COLO829 (cell line): Measurements from ENCODE around the gene SPATS2L.

ENCODE experiments used
- DNase-seq: peaks from one replicate; pipeline ENCODE4 v3.0.0; 2012; ENCODE audit warnings: low spot score

Gene SPATS2L

DNA sequence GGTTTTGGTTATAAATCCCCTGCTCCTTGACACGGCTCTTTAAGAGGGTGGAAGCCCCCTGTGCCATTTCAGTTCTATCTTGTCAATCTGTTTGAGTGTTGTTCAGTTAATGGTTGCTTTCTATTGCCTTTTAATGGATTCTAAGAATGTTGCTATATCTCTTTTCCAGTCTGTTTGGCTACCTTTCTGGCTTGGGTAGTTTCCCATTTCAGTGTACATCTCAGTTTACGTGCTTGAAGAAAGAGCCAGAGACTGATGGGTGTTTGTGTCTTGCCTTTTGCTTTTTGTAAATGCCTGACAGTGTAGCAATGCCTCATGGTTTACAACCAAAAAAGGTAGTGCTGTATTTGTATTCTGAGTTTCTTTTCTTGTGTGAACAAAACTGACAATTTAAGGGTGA lies 45.3 kb downstream of the SPATS2L start:
- DNase-seq = no peak

DNA sequence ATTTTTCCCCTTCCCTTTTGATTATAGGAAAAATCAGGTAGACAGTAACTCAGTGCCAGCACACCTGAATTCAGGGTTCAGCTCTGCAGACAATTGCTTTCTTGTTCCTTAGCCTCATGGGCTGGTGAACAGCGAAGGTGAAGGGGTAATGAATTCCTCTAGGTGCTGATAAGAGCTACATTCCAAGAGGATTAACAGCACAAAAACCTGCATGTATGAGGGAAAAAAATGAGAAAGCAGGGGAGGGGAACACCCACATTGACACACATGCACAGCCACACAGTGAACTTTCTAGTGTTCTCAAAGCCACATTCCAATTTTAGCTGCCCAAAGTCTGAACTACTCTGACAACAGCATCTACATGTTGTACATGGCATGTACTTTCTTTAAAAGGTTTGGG lies 46.1 kb downstream of the SPATS2L start:
- no peak for DNase-seq

DNA sequence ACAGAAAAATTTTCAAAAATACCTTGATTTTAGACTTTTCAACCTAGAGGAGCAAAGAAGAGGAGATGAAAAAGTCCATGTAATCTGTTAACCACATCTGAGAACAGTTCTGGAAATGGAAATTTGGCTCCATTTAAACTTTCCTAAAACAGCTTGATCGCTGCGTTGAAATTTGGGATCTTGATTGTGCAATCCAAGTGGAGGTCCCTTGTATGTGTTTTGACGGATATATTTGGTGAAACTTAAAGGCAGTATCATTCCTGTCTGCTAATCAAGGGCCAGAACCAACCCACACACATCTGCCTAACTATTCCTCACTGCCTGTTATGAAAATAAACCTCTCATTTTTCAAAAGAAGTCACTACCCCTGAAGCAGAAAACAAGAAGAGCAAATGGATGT lies 46.6 kb downstream of the SPATS2L start:
- DNase-seq = no peak

DNA sequence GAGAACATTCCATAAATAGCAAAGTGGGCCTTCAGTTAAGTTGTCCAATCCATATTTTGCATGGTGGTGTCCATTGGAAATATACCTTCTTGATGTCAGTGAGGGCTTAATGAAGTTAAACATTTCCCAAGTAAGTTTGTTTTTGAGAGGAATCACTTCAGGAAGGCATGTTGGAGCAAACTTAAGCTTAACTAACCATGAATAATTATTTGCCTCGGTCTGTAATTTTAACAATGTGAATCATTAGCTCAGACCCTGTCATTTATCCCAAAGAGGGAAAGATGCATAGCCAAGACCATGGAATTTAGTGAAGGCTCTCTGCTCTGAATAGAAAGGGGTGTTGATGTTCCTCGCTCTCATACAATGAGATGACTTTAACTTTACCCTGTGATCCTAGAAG lies 47.4 kb downstream of the SPATS2L start:
- no peak for DNase-seq

DNA sequence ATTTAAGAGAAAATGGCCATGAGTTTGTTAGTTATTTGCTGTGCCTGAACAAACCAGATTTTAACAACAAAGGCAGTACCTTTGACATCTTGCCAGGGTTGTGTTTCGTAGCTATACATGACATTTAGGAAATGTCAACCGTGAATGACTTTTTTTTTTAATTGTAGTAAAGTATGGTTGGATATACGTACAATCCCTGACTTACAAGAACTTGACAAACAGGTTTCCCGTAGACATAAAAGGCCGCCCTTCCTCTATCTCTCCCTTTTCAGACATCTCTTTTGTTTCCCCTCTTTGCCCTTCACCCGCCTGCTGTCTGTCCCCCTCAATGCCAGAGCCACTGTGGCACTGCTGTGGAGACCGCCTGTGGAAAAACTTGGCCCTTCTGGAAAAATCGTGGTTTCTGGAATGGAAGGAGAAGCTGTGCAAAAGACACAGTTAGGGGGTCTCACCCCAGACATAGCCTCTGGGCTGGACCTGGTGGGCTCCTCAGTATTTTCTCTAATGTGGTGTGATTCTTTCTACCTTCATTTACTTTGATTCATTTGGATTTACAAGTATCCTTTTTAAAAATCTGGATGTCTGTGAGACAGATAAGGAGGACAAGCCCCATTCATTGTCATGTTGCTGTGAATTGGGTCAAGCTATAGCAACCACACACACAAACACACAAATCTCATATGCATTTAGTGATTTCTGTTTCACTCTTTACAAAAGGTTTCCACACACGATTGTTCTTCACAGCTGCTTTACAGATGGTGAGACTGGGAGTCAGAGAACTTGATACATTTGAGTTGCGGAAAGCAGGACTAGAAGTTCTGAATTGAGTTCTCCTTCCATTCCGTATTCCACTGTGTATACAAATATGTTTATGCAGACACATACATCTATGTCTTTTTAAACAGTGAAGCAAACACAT lies 48.6 kb downstream of the SPATS2L start:
- DNase-seq = no peak

DNA sequence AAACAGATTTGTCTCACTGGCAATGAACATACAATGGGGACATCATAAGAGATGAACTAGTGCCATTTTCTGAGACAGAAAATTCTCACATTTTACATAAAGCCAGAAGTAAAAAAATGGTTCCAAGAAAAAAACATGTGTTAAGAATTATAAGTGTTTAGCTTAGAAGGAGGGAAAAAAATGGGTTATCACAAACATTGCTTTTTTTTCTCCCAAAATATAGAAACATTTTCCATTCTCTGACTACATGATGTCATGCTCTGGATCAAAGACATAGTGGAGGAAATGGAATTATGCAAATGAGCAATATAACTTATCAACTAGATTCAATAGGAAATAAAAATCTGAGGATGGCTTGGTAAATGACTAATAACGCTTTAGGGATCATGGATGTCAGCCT lies 49.8 kb downstream of the SPATS2L start:
- DNase-seq = no peak

DNA sequence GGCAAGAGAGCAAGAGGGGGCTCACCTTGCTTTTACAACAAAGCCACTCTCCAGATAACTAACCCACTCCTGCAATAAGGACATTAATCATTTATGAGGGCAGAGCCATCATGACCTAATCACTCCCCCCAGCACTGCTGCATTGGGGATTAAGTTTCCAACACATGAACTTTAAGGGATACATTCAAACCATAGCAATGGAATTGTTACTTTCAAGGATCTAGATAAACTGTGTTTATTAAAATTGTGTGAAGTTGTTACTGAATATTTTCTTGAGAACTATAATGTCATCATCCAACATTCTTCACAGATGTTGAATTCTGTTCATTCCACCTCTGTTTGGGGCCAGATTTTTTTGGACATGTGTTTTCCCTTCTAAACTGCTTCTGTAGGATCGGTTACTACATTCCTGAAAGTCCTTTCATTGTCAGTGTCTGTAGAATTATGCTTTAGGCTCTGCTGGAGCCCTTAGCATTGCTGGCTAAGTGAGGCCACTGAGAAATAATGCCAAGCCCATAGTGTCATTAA lies 50.4 kb downstream of the SPATS2L start:
- DNase-seq = no peak

DNA sequence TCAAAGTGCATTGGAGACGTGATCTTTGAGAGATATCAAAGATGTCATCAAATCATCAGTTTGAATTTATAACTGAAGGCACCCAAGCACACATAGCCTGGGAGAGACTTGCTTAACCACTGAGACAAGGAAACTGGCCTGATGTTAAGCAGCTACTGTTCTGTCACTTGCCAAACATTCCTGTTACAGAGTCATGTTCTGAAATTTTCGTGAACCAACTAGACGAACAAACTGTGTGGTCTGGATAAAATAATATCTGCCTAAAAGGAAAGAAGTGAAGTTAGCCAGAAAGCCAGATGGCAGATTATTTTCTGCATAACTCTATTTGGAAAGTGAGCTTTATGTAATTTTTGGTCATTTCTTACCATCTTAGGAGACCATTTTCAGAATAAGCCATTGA lies 51.4 kb downstream of the SPATS2L start:
- no peak for DNase-seq

DNA sequence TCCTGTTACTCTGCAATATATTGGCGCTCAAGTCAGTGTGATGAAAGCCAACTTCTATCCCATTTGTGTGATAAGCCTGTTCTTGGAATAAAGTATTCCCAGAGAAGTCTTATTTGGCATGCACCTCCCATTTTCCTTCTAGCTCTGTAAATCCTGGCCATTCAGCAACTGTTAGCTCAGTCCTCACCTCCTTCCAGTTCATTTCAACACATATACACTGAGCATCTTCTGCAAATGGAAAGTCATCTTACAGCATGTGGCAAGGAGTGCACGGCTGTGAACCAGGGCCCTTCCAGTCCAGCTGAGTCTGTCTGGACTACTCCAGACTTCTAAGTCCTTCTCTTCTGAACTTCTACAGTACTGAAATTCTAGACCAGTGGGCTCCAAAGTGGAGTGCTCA lies 53.1 kb downstream of the SPATS2L start:
- DNase-seq = no peak

DNA sequence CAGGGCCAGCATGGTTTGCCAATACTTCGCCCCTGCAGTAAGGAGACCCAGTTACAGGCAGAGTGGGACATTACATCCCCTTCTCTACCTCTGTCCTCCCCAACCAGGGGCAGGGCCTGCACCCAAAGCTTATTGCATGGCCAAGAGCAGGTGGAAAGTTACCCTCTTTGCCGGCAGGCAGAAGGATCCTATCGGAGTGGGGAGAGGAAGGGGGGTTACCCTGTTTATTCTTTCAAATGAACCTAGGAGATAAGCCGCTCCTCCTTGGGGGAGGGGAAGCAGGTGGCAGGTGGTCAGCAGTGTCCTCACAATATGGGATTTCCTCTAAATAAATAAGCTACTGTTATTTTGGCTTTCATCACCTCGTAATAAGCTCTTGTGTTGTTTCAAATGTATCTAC lies 53.9 kb downstream of the SPATS2L start:
- DNase-seq = no peak

DNA sequence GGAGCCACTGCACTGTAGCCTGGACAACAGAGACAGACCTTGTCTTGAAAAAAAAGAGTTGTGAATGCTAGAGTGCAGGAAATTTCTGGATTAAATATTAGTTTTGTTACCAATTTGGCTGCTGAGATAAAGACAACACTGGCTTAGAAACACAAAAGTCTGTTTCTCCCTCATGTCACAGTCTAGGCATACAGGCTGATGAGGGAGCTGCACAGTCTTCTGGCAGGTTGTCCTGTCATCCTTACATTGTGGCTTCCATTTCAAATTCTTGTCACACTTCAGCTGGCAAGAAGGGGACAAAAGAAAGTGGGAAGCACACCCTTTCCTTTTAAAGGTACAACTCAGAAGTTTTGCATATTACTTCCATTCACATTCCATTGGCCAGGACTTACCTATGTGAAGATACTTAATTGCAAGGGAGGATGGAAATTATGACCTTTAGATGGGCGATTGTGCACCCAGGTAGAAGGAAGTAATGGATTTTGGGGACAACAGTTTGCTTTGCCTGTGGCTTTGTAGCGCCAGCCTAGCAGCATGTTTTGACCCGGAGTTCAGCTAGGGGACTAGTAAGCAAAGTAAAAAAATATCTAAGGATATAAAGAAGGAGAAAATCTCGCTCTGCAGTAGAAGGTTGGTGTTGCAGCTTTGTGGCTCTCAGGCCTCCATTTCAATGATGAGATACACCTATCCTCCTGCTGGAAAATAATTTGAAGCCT lies 55.9 kb downstream of the SPATS2L start:
- DNase-seq = no peak

DNA sequence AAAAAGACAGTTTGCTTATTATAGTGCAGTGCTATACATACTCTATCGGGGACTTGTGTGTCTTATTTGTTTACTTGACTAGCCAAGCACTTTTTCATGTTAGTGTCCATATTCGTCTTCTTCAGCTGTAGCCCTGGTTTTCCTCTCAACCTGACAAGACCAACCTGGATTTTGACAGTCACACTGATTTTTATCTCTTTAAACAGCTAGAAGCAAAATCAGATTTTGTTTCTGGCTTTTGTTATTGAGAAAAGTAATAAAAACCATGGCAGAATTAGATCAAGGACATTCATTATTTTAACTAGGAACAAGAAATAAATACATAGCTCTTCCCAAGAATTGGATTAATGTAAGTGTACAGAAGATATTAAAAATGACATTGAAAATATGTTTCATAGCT lies 56.8 kb downstream of the SPATS2L start:
- DNase-seq = no peak

DNA sequence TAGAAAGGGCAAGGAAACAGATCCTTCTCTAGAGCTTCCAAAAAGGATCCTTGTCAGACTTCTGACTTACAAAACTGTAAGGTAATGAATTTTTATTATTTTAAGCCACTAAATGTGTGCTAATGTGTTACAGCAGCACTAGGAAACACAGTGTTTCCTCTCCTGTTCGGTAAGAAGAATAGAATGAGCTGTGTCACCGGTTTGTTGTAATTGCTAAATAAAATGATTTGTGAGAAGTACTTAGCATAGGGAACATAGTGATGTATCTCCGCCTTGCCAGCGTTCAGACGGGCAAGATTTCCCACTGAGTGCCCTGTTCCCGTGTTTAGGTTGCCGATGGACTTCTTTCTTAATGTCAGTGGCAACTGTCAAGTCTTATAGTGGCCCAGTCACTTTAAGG lies 57.6 kb downstream of the SPATS2L start:
- DNase-seq = no peak

DNA sequence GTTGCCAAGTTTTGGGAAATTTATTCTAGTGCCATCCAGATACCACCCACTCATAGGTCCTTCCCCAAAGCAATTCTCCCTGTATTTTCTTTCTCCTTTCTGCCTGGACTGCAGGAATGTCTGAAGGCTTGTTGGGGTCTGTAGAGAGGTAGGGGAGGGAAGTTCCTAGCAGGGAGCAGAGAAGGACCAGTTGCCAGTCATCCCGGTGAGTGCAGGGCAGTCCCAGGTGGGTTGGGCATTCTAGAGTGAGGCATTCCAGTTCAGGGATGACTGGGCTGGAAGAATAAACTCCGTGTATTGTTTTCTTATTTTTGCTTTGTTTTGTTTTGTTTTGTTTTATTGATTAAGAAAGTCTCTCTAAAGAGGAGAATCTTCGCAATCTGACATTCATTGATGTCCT lies 58.1 kb downstream of the SPATS2L start:
- DNase-seq = no peak

DNA sequence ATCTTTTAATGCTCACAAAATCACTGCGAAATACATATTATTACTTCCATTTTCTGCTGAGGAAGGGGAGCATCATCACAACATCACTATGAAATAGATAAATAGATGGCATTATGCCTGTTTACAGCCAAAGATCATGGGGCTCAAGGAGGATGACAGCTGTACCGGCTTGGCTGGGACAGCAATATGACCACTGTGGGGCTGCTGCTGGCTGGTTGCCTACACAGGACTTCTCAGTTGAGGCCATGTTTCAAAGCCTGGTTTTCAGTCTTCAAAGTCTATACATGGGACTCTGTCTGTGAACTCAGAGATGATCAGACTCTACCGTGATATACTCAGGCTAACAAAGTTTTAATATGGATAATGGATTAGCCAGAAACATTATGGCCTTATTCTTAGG lies 58.7 kb downstream of the SPATS2L start:
- no peak for DNase-seq

DNA sequence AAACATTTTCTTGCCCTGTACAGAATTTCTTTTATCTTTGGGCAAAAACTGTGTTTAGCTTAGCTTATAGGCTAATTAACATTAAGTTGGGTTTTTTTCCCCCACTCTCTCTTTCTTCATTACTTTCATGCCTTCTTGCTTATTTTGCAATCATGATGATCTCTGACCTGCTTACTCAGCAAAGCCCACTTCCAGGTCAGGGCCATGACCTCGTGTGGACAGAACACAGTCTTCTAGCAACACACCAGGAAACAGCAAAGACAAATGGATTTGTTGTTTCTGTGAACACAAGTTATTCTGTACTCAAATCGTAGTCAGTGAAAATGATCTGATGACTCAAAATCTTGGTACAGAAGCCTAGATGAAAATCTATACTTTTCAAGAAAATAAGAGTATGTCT lies 60.7 kb downstream of the SPATS2L start:
- DNase-seq = peak; percentile 69

DNA sequence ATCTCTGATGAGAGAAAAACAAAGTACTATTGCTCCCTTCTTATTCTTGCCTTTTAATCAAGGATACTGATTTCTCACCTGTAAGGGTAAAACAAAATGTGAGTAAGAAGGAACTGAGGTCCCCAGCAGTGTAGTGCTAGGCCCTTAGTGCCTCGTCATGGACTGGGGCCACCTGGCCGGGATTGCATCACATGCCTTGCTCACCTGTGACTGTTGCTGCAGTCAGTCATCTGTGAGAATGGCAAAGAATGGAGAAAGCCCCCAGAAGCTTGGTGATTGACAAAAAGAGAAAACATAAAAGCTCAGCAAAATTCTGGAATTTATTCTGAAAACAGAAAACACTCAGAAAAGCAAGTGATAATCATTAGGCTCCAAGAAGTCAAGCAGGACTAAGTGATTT lies 63.4 kb downstream of the SPATS2L start:
- DNase-seq = no peak

DNA sequence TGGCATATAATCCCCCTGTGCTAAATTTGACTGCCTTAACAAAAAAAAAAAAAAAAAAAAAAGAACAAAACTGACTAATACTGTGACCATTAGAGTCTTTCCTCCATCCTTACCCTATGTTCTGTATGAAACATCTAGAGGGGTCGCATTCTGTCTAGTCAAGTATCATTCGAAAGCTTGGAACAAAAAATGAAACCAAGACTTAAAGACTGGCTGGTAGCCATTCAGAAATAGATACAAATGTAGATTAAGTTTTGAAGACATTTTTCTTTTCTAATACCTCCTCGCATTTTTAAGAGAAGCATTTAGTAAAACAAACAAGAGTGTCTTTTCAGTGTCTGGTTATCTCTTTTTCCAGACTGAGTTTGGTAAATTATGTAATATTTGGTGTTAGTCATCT lies 66.7 kb downstream of the SPATS2L start:
- no peak for DNase-seq

DNA sequence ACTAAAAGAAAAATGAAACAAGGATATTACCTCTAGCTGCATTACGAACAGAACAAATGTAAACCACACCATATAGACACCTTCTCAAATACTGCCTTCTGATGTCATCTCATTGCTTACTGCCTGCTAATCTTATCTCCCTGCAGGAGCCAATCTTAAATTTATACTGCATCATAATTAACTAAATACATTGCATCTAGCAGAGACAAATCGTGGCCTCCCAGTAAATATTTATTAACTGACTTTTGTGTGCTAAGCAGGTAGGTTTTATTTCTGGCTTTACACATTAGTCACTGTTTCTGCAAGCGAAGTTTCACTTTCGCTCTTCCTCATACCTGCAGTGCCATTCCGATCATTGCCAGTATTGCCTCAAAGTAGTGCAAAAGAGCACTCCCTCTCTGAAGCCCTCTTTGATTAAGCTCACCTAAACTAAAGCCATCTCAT lies 67.5 kb downstream of the SPATS2L start:
- no peak for DNase-seq

DNA sequence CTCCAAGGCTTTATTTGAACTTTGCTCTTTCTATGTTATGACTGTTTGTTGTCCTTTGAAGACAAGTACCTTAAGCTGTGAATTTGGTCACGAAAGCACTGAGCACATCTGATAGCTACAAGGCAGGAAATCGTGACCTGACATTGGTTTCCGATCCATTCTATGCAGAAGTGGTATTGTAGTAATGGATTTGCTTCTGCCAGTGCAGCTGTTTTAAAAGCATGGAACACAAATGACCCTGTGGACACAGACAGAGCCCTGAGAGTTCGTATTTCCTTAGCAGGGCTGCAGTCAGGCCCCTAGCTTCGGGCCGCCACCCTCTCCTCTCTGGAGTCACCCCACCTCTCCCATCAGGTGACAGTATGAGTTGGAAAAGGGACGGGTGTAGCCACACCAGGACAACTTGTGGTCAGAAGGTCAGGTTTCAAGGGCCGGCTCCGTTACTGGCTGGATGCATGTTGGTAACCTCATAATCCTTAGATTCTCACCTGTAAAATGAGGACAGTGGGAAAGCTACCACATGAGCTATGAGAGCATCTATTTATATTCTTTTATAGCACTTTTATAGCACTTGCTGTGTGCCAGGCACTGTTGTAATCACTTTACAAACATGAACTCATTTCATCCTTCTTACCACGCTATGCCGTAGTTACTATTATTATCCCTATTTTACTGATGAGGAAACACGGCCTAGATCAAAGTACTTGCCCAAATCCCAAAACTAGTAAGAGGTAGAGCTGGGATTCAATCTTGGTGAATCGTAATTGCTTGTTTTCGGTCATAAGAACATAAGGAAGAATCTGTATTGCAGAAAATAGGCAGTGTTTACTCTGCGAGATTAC lies 70.2 kb downstream of the SPATS2L start:
- no peak for DNase-seq

DNA sequence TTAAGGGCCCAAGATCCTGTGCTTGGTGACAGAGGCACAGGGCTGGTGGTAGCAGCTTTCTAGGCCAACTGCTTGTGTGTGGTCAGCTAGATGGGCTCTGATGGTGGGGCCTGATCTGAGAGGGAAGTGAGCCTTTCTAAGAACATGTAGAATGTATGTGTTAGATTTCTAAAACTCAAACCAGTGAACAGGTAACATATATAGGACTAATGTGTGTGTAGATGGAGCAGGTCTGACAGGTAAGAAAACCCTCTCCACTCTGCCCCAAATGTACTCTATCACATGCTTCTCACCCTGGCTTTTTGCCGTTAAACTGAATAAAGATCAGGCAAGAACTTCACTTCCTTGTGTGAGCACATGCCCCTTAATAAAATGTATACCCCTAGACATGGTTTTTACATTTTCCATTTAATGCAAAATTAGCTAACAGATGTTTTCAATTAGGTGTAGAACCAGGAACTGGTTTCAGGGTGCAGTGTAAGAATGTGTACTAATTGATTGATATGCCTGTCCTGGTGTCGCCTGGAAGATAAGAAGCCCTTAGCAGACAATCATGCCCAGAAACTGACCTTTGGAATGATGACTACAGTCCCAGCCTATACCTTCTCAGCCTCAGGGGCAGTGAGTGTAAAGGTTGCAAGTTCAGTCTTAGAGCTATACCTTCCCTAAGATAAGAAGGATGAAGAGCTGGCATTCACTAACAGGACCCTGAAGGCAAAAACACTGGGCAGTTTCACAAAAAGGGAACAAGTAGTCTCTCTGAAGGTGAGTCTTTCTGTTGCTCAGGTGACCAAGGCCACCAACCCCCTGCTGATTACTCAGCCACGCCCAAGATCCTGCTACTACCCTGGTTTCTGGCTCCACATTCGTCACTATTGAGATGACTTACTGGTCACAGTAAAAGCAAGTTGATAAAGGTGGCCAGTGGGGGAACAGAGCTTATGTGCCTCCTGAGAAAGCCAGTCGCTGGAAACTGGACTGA lies 71.2 kb downstream of the SPATS2L start:
- DNase-seq = no peak
